Natural killer cell (primary cell): ENCODE results near the gene ATP6V0C. TPM values are rescaled to one million over a fixed set of nuclear protein-coding genes. Genes with fewer than 3 reads are reported as not detected.
A peak's percentile ranks its signal among the peaks of the same experiment; 100 is the strongest.
"Not testable (repeated sequence)": the region's sequence is repeated elsewhere in the genome, so short reads cannot be mapped to it uniquely, and the experiment has no call there.

Source experiments
- ATAC-seq, 3 donors: fragments of 150-1000 bp in 2 of 3; fragments of 200-7000 bp in 1 of 3; cut with Tn5 transposase; 1 replicate in 1 of 3; 2 replicates in 2 of 3; pipeline ENCODE4 v1.10.0; 2021; ENCODE audit warnings: mild to moderate bottlenecking in 2 of 3, moderate library complexity in 2 of 3
- DNase-seq, 2 donors: peaks; one replicate each; pipeline versions ENCODE4 v3.0.0 to v3.0.0-alpha.2; 2013 to 2021; ENCODE audit warnings: mixed read lengths in 1 of 2
- H3K27ac ChIP-seq: one replicate; pipeline ENCODE4 v1.5.1; 2013; ENCODE audit warnings: mild to moderate bottlenecking, low read length
- H3K27me3 ChIP-seq: one replicate; pipeline ENCODE4 v1.6.1; 2013; ENCODE audit warnings: low read length; ENCODE audit not compliant: control insufficient read depth, insufficient read depth
- H3K36me3 ChIP-seq: one replicate; pipeline ENCODE4 v1.6.1; 2013; ENCODE audit warnings: low read length; ENCODE audit not compliant: control insufficient read depth, insufficient read depth
- H3K4me1 ChIP-seq: one replicate; pipeline ENCODE4 v1.6.1; 2013; ENCODE audit warnings: low read length; ENCODE audit not compliant: control insufficient read depth, insufficient read depth
- H3K4me3 ChIP-seq: one replicate; pipeline ENCODE4 v1.5.1; 2013; ENCODE audit warnings: low read length
- H3K9me3 ChIP-seq: one replicate; pipeline ENCODE4 v1.6.1; 2013; ENCODE audit warnings: low read length; ENCODE audit not compliant: control insufficient read depth, insufficient read depth
- H3K27ac Mint-ChIP-seq, 2 donors: one replicate each; pipeline ENCODE4 v1.8.0; 2022; ENCODE audit warnings: mild to moderate bottlenecking in 2 of 2, mixed read lengths in 2 of 2, moderate library complexity in 1 of 2
- H3K27me3 Mint-ChIP-seq, 2 donors: one replicate each; pipeline ENCODE4 v1.8.0; 2022; ENCODE audit warnings: low read depth in 2 of 2, mixed read lengths in 2 of 2
- H3K36me3 Mint-ChIP-seq: one replicate; pipeline ENCODE4 v1.8.0; 2022; ENCODE audit warnings: mixed read lengths
- H3K4me1 Mint-ChIP-seq, 2 donors: one replicate each; pipeline ENCODE4 v1.8.0; 2022; ENCODE audit warnings: mixed read lengths in 2 of 2
- H3K4me3 Mint-ChIP-seq: one replicate; pipeline ENCODE4 v1.8.0; 2022; ENCODE audit warnings: mild to moderate bottlenecking, moderate library complexity, mixed read lengths
- H3K9me3 Mint-ChIP-seq, 2 donors: one replicate each; pipeline ENCODE4 v1.8.0; 2022; ENCODE audit warnings: mixed read lengths in 2 of 2
- CTCF ChIP-seq: fragments of 200-600 bp; IDR thresholded peaks from one replicate; pipeline ENCODE4 v1.8.0; 2022; ENCODE audit warnings: antibody characterized with exemption
- WGBS: methylation state at CpG from one replicate; pipeline ENCODE4 v1.1.7; 2013; ENCODE audit warnings: missing lambda C conversion rate; ENCODE audit not compliant: insufficient coverage; 5-methylcytosine and 5-hydroxymethylcytosine counted together
- intact Hi-C: fragments of 100-400 bp; cut with micrococcal nuclease; formaldehyde crosslinking; loops from one replicate; pipeline ENCODE4 v1.14.2; 2022
- total RNA-seq, 4 donors: library from RNA; stranded (reverse); fragments of 120-200 nt in 1 of 4; gene quantifications; one replicate each; pipeline versions ENCODE4 v1.2.3 to v1.2.4, GENCODE V29; 2013 to 2022

The ATP6V0C gene
- total RNA-seq, 3 donors from 2014 or later (not counting 1 experiment from before 2014, with no cell fraction given): 183 to 242 (median 217) TPM

GRCh38 chr16:2535625-2536013 is 21.9 kb downstream of the ATP6V0C start:
- ATAC-seq: no peak
- TF ChIP-seq CTCF: no peak
- peaks cover 42 to 49% of the 10 kb centered on the region in 2 donors for H3K4me1 Mint-ChIP-seq
- H3K9me3 ChIP-seq: no peaks in the 10 kb centered on the region
- H3K27ac Mint-ChIP-seq: peak overlapping the region in 1 of 2 donors; percentile 89
- H3K36me3 ChIP-seq: no peaks in the 10 kb centered on the region
- H3K4me3 Mint-ChIP-seq: no peak overlapping the region
- H3K27me3 ChIP-seq: no peaks in the 10 kb centered on the region
- no peak overlapping the region for H3K4me3 ChIP-seq
- H3K36me3 Mint-ChIP-seq: no peaks in the 10 kb centered on the region
- intact Hi-C loops: no loop called here
- peaks cover 65% of the 10 kb centered on the region for H3K4me1 ChIP-seq
- peak in 1 of 2 donors; percentile 18 for DNase-seq
- WGBS: 81% methylated on average over 9 of the region's 9 CpGs
- H3K9me3 Mint-ChIP-seq: no peaks in the 10 kb centered on the region
- no peaks in the 10 kb centered on the region for H3K27me3 Mint-ChIP-seq
- H3K27ac ChIP-seq: no peak overlapping the region

GRCh38 chr16:2537451-2538379 is 24.0 kb downstream of the ATP6V0C start, which contains the start of gene PDPK1:
PDPK1 (plus strand) TSS chr16:2538021; CDS start chr16:2538113, 92 bp downstream.
- no peak for TF ChIP-seq CTCF
- peak; percentile 84 to 96 (median 87) for ATAC-seq
- Histone ChIP-seq H3K4me1 (peaks cover 58% of the 10 kb centered on the region), H3K36me3 (no peaks in the 10 kb centered on the region), H3K4me3 (peak within 1 kb of the TSS; percentile 63), H3K27ac (peak within 1 kb of the TSS; percentile 77), H3K27me3 (no peaks in the 10 kb centered on the region), H3K9me3 (no peaks in the 10 kb centered on the region)
- Mint-ChIP-seq H3K36me3 (no peaks in the 10 kb centered on the region), H3K4me3 (peak within 1 kb of the TSS; percentile 86), H3K4me1 (peaks cover 36 to 40% of the 10 kb centered on the region in 2 donors), H3K27ac (peak within 1 kb of the TSS; percentile 85 to 89), H3K9me3 (no peaks in the 10 kb centered on the region), H3K27me3 (no peaks in the 10 kb centered on the region)
- under 1% methylated on average over 117 of the region's 126 CpGs for WGBS
- DNase-seq: peak; percentile 92 to 97
- intact Hi-C loops: no loop called here

- Mint-ChIP-seq H3K4me3 (peak overlapping the region; percentile 89), H3K27ac (peak overlapping the region; percentile 37 to 48), H3K4me1 (peaks cover 33 to 37% of the 10 kb centered on the region in 2 donors)
- H3K27me3 Mint-ChIP-seq, H3K36me3 ChIP-seq, H3K9me3 ChIP-seq, ATAC-seq, H3K27me3 ChIP-seq, H3K36me3 Mint-ChIP-seq, H3K9me3 Mint-ChIP-seq, H3K27ac ChIP-seq, intact Hi-C loops, H3K4me3 ChIP-seq: not testable (repeated sequence)
- H3K4me1 ChIP-seq: peaks cover 48% of the 10 kb centered on the region
- 86% methylated on average over 24 of the region's 24 CpGs for WGBS
- peak in 1 of 2 donors; percentile 9 for DNase-seq
These were observed 25.6 kb downstream of the ATP6V0C start for GRCh38 chr16:2539192-2539844.

GRCh38 chr16:2539845-2540458 is 26.2 kb downstream of the ATP6V0C start:
- peaks cover 48% of the 10 kb centered on the region for H3K4me1 ChIP-seq
- Mint-ChIP-seq H3K4me3 (peak overlapping the region; percentile 89), H3K4me1 (peaks cover 33 to 37% of the 10 kb centered on the region in 2 donors), H3K27ac (peak overlapping the region in 1 of 2 donors; percentile 37)
- H3K27me3 Mint-ChIP-seq, H3K9me3 Mint-ChIP-seq, H3K9me3 ChIP-seq, H3K4me3 ChIP-seq, ATAC-seq, intact Hi-C loops, H3K36me3 Mint-ChIP-seq, H3K27me3 ChIP-seq, H3K36me3 ChIP-seq: not testable (repeated sequence)
- 51% methylated on average over 13 of the region's 14 CpGs for WGBS
- peak in 1 of 2 donors; percentile 50 for DNase-seq
- H3K27ac ChIP-seq: peak overlapping the region; percentile 37

GRCh38 chr16:2540912-2541311 is 27.2 kb downstream of the ATP6V0C start:
- peak overlapping the region; percentile 76 for H3K27ac Mint-ChIP-seq
- DNase-seq, H3K4me3 ChIP-seq, H3K9me3 Mint-ChIP-seq, H3K9me3 ChIP-seq, H3K27me3 ChIP-seq, H3K27me3 Mint-ChIP-seq, intact Hi-C loops, H3K36me3 Mint-ChIP-seq, ATAC-seq, H3K36me3 ChIP-seq: not testable (repeated sequence)
- peak overlapping the region; percentile 42 for H3K4me3 Mint-ChIP-seq
- peaks cover 37 to 39% of the 10 kb centered on the region in 2 donors for H3K4me1 Mint-ChIP-seq
- WGBS: 57% methylated on average over 1 of the region's 4 CpGs
- peak overlapping the region; percentile 37 for H3K27ac ChIP-seq
- peaks cover 46% of the 10 kb centered on the region for H3K4me1 ChIP-seq

- H3K36me3 ChIP-seq, H3K9me3 Mint-ChIP-seq, intact Hi-C loops, H3K27me3 Mint-ChIP-seq, ATAC-seq, DNase-seq, H3K9me3 ChIP-seq, H3K27me3 ChIP-seq, H3K36me3 Mint-ChIP-seq, H3K27ac ChIP-seq, H3K4me3 Mint-ChIP-seq, H3K4me3 ChIP-seq: not testable (repeated sequence)
- H3K4me1 ChIP-seq: peaks cover 41% of the 10 kb centered on the region
- peaks cover 35 to 39% of the 10 kb centered on the region in 2 donors for H3K4me1 Mint-ChIP-seq
- WGBS: 45% methylated on average over 5 of the region's 6 CpGs
- H3K27ac Mint-ChIP-seq: peak overlapping the region; percentile 76
These were observed 27.7 kb downstream of the ATP6V0C start for GRCh38 chr16:2541409-2541808.
